GM23338 (cell line): ENCODE measurements around the gene ORC4. TPM values are rescaled to one million over a fixed set of nuclear protein-coding genes. Genes with fewer than 3 reads are reported as not detected.

Source experiments
- ATAC-seq: fragments of 200-7000 bp; cut with Tn5 transposase; 3 replicates; pipeline ENCODE4 v1.9.1; 2020
- DNase-seq: peaks from one replicate; pipeline ENCODE4 v3.0.0-alpha.2; 2015; ENCODE audit warnings: low spot score
- H2AFZ ChIP-seq: fragments of 200-600 bp; sonication (generic); 2 replicates; pipeline ENCODE4 v1.8.0; 2016; ENCODE audit warnings: antibody characterized with exemption, mild to moderate bottlenecking, moderate library complexity
- H3F3A ChIP-seq: fragments of 200-600 bp; sonication (generic); replicated peaks from 2 replicates; pipeline ENCODE4 v1.8.0; 2017; ENCODE audit warnings: antibody characterized with exemption, mixed run types, low read depth
- H3K27ac ChIP-seq: fragments of 200-600 bp; sonication (generic); 2 replicates; pipeline ENCODE4 v1.6.1; 2016; ENCODE audit warnings: low read depth
- H3K27me3 ChIP-seq: fragments of 200-600 bp; sonication (generic); 2 replicates; pipeline ENCODE4 v1.8.0; 2016; ENCODE audit warnings: mild to moderate bottlenecking, mixed run types, moderate library complexity; ENCODE audit not compliant: insufficient read depth
- H3K36me3 ChIP-seq: fragments of 200-600 bp; sonication (generic); 2 replicates; pipeline ENCODE4 v1.8.0; 2016; ENCODE audit warnings: mild to moderate bottlenecking; ENCODE audit not compliant: insufficient read depth
- H3K4me1 ChIP-seq: fragments of 200-600 bp; sonication (generic); 2 replicates; pipeline ENCODE4 v1.8.0; 2016; ENCODE audit warnings: mild to moderate bottlenecking, moderate library complexity; ENCODE audit not compliant: insufficient read depth
- H3K4me2 ChIP-seq: fragments of 200-600 bp; sonication (generic); 2 replicates; pipeline ENCODE4 v1.7.1; 2017; ENCODE audit warnings: mixed run types
- H3K4me3 ChIP-seq: fragments of 200-600 bp; sonication (generic); 2 replicates; pipeline ENCODE4 v1.6.1; 2016; ENCODE audit warnings: mixed run types
- H3K79me2 ChIP-seq: fragments of 200-600 bp; sonication (generic); replicated peaks from 2 replicates; pipeline ENCODE4 v1.8.0; 2017; ENCODE audit warnings: mild to moderate bottlenecking; ENCODE audit not compliant: insufficient read depth
- H3K9me2 ChIP-seq: fragments of 200-600 bp; sonication (generic); 2 replicates; pipeline ENCODE4 v1.8.0; 2017; ENCODE audit not compliant: insufficient read depth
- H4K20me1 ChIP-seq: fragments of 200-600 bp; sonication (generic); replicated peaks from 2 replicates; pipeline ENCODE4 v1.8.0; 2017; ENCODE audit warnings: mild to moderate bottlenecking; ENCODE audit not compliant: insufficient read depth
- H3K27ac Mint-ChIP-seq: 2 replicates; pipeline ENCODE4 v1.8.0; 2020; ENCODE audit warnings: inconsistent platforms, mild to moderate bottlenecking, moderate library complexity, mixed read lengths
- H3K27me3 Mint-ChIP-seq: 3 replicates; pipeline ENCODE4 v1.8.0; 2022; ENCODE audit warnings: low read depth, mild to moderate bottlenecking, moderate library complexity, mixed read lengths, inconsistent platforms; ENCODE audit not compliant: insufficient read depth, poor library complexity
- H3K36me3 Mint-ChIP-seq: 3 replicates; pipeline ENCODE4 v1.8.0; 2021; ENCODE audit warnings: low read depth, mild to moderate bottlenecking, inconsistent platforms, moderate library complexity, mixed read lengths
- H3K4me1 Mint-ChIP-seq: 3 replicates; pipeline ENCODE4 v1.8.0; 2020; ENCODE audit warnings: mild to moderate bottlenecking, inconsistent platforms, mixed read lengths
- H3K4me3 Mint-ChIP-seq: 3 replicates; pipeline ENCODE4 v1.8.0; 2021; ENCODE audit warnings: moderate library complexity, mild to moderate bottlenecking, inconsistent platforms, mixed read lengths
- H3K9me3 Mint-ChIP-seq: 3 replicates; pipeline ENCODE4 v1.8.0; 2020; ENCODE audit warnings: moderate library complexity, mild to moderate bottlenecking, inconsistent platforms, mixed read lengths
- CREB1 ChIP-seq: fragments of 250-450 bp; sonication (Bioruptor Pico); IDR thresholded peaks from 2 replicates; pipeline ENCODE4 v1.5.0; 2020; ENCODE audit warnings: low read depth, mild to moderate bottlenecking, moderate library complexity
- ETS1 ChIP-seq: IDR thresholded peaks from 2 replicates; pipeline ENCODE4 v1.6.1; 2016; ENCODE audit warnings: antibody characterized with exemption
- EZH2 ChIP-seq: fragments of 200-600 bp; sonication (generic); IDR thresholded peaks from one replicate; pipeline ENCODE4 v1.8.0; 2017; ENCODE audit warnings: antibody characterized with exemption, mild to moderate bottlenecking, low read depth; ENCODE audit not compliant: unreplicated experiment
- EZH2phosphoT487 ChIP-seq: fragments of 200-600 bp; sonication (generic); IDR thresholded peaks from one replicate; pipeline ENCODE4 v1.8.1; 2018; ENCODE audit warnings: antibody characterized with exemption; ENCODE audit not compliant: unreplicated experiment
- JUNB ChIP-seq: IDR thresholded peaks from one replicate; pipeline ENCODE4 v1.6.1; 2016; ENCODE audit warnings: antibody characterized with exemption; ENCODE audit not compliant: unreplicated experiment
- NANOG ChIP-seq: IDR thresholded peaks from 2 replicates; pipeline ENCODE4 v1.6.1; 2016; ENCODE audit warnings: antibody characterized with exemption, borderline replicate concordance
- POLR2AphosphoS5 ChIP-seq: IDR thresholded peaks from 2 replicates; pipeline ENCODE4 v1.6.1; 2016; ENCODE audit warnings: antibody characterized with exemption, low read depth
- STAT1 ChIP-seq: IDR thresholded peaks from one replicate; pipeline ENCODE4 v1.6.1; 2016; ENCODE audit warnings: antibody characterized with exemption; ENCODE audit not compliant: unreplicated experiment
- ZNF114 ChIP-seq: fragments of 250-450 bp; sonication (Bioruptor Pico); IDR thresholded peaks from 2 replicates; pipeline ENCODE4 v1.5.0; 2020; ENCODE audit warnings: mild to moderate bottlenecking, moderate library complexity
- ZNF331 ChIP-seq: fragments of 250-450 bp; sonication (Bioruptor Pico); IDR thresholded peaks from 2 replicates; pipeline ENCODE4 v1.5.0; 2020; ENCODE audit warnings: low read depth, mild to moderate bottlenecking, moderate library complexity
- polyA plus RNA-seq: library from polyadenylated mRNA; unstranded; fragments of >200 nt; fragmentation: Nextera tagmentation; extraction: Ambion mirVana; gene quantifications from 2 replicates; pipeline ENCODE4 v1.2.1, GENCODE V29; 2016
- total RNA-seq: library from RNA; depleted of rRNA; stranded (reverse); fragments of >200 nt; shearing (Covaris generic); gene quantifications from 2 replicates; pipeline ENCODE4 v1.2.3, GENCODE V29; 2014
- TF ChIP-seq, protein P1 (sequence below), 2 experiments: fragments of 200-600 bp in 1 of 2; sonication (generic) in 1 of 2; conservative IDR thresholded peaks; 2 replicates each; pipeline versions ENCODE4 v1.5.1 to v1.6.1; 2016 to 2017; ENCODE audit warnings: antibody characterized with exemption in 2 of 2, low read depth in 2 of 2, mild to moderate bottlenecking in 2 of 2, moderate library complexity in 1 of 2
- TF ChIP-seq, protein P2 (sequence below): IDR thresholded peaks from one replicate; pipeline ENCODE4 v1.6.1; 2018; ENCODE audit warnings: antibody characterized with exemption; ENCODE audit not compliant: unreplicated experiment
- TF ChIP-seq, protein P3 (sequence below): fragments of 250-450 bp; sonication (Bioruptor Pico); IDR thresholded peaks from 2 replicates; pipeline ENCODE4 v1.5.0; 2020; ENCODE audit warnings: mild to moderate bottlenecking, moderate library complexity

Gene ORC4
- total and polyA plus RNA-seq, 2 experiments from 2014 or later = 47.5 to 177 TPM

- Histone ChIP-seq H3K27ac (no peak overlapping the region), H3K27me3 (no peaks in the 10 kb centered on the region), H3K4me3 (peak overlapping the region; percentile 86), H4K20me1 (peaks cover 6% of the 10 kb centered on the region; the same call in 1 of the 2 replicates), H3K4me1 (peaks cover 26% of the 10 kb centered on the region), H3K79me2 (peaks cover 89% of the 10 kb centered on the region), H3K4me2 (peak overlapping the region; percentile 81), H2AFZ (no peak overlapping the region), H3K9me2 (no peaks in the 10 kb centered on the region), H3F3A (no peaks in the 10 kb centered on the region; the same call in 1 of the 2 replicates), H3K36me3 (no peaks in the 10 kb centered on the region)
- peak overlapping the region; percentile 99 for H3K4me3 Mint-ChIP-seq
- H3K9me3 Mint-ChIP-seq = no peaks in the 10 kb centered on the region
- H3K27me3 Mint-ChIP-seq = peaks cover 4% of the 10 kb centered on the region
- TF ChIP-seq, protein P1, sequence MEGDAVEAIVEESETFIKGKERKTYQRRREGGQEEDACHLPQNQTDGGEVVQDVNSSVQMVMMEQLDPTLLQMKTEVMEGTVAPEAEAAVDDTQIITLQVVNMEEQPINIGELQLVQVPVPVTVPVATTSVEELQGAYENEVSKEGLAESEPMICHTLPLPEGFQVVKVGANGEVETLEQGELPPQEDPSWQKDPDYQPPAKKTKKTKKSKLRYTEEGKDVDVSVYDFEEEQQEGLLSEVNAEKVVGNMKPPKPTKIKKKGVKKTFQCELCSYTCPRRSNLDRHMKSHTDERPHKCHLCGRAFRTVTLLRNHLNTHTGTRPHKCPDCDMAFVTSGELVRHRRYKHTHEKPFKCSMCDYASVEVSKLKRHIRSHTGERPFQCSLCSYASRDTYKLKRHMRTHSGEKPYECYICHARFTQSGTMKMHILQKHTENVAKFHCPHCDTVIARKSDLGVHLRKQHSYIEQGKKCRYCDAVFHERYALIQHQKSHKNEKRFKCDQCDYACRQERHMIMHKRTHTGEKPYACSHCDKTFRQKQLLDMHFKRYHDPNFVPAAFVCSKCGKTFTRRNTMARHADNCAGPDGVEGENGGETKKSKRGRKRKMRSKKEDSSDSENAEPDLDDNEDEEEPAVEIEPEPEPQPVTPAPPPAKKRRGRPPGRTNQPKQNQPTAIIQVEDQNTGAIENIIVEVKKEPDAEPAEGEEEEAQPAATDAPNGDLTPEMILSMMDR (conservative IDR thresholded peaks at IDR 0.05; ENCODE audit: low read depth in 2 of 2) = no peak
- TF ChIP-seq ZNF114 (CRISPR knock-in tag) (no peak), ZNF331 (CRISPR knock-in tag) (no peak), STAT1 (no peak), CREB1 (CRISPR knock-in tag) (no peak), NANOG (no peak), EZH2 (no peak), POLR2AphosphoS5 (no peak), JUNB (no peak), EZH2phosphoT487 (no peak), ETS1 (no peak)
- TF ChIP-seq, protein P2, sequence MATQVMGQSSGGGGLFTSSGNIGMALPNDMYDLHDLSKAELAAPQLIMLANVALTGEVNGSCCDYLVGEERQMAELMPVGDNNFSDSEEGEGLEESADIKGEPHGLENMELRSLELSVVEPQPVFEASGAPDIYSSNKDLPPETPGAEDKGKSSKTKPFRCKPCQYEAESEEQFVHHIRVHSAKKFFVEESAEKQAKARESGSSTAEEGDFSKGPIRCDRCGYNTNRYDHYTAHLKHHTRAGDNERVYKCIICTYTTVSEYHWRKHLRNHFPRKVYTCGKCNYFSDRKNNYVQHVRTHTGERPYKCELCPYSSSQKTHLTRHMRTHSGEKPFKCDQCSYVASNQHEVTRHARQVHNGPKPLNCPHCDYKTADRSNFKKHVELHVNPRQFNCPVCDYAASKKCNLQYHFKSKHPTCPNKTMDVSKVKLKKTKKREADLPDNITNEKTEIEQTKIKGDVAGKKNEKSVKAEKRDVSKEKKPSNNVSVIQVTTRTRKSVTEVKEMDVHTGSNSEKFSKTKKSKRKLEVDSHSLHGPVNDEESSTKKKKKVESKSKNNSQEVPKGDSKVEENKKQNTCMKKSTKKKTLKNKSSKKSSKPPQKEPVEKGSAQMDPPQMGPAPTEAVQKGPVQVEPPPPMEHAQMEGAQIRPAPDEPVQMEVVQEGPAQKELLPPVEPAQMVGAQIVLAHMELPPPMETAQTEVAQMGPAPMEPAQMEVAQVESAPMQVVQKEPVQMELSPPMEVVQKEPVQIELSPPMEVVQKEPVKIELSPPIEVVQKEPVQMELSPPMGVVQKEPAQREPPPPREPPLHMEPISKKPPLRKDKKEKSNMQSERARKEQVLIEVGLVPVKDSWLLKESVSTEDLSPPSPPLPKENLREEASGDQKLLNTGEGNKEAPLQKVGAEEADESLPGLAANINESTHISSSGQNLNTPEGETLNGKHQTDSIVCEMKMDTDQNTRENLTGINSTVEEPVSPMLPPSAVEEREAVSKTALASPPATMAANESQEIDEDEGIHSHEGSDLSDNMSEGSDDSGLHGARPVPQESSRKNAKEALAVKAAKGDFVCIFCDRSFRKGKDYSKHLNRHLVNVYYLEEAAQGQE = no peak
- TF ChIP-seq, protein P3, sequence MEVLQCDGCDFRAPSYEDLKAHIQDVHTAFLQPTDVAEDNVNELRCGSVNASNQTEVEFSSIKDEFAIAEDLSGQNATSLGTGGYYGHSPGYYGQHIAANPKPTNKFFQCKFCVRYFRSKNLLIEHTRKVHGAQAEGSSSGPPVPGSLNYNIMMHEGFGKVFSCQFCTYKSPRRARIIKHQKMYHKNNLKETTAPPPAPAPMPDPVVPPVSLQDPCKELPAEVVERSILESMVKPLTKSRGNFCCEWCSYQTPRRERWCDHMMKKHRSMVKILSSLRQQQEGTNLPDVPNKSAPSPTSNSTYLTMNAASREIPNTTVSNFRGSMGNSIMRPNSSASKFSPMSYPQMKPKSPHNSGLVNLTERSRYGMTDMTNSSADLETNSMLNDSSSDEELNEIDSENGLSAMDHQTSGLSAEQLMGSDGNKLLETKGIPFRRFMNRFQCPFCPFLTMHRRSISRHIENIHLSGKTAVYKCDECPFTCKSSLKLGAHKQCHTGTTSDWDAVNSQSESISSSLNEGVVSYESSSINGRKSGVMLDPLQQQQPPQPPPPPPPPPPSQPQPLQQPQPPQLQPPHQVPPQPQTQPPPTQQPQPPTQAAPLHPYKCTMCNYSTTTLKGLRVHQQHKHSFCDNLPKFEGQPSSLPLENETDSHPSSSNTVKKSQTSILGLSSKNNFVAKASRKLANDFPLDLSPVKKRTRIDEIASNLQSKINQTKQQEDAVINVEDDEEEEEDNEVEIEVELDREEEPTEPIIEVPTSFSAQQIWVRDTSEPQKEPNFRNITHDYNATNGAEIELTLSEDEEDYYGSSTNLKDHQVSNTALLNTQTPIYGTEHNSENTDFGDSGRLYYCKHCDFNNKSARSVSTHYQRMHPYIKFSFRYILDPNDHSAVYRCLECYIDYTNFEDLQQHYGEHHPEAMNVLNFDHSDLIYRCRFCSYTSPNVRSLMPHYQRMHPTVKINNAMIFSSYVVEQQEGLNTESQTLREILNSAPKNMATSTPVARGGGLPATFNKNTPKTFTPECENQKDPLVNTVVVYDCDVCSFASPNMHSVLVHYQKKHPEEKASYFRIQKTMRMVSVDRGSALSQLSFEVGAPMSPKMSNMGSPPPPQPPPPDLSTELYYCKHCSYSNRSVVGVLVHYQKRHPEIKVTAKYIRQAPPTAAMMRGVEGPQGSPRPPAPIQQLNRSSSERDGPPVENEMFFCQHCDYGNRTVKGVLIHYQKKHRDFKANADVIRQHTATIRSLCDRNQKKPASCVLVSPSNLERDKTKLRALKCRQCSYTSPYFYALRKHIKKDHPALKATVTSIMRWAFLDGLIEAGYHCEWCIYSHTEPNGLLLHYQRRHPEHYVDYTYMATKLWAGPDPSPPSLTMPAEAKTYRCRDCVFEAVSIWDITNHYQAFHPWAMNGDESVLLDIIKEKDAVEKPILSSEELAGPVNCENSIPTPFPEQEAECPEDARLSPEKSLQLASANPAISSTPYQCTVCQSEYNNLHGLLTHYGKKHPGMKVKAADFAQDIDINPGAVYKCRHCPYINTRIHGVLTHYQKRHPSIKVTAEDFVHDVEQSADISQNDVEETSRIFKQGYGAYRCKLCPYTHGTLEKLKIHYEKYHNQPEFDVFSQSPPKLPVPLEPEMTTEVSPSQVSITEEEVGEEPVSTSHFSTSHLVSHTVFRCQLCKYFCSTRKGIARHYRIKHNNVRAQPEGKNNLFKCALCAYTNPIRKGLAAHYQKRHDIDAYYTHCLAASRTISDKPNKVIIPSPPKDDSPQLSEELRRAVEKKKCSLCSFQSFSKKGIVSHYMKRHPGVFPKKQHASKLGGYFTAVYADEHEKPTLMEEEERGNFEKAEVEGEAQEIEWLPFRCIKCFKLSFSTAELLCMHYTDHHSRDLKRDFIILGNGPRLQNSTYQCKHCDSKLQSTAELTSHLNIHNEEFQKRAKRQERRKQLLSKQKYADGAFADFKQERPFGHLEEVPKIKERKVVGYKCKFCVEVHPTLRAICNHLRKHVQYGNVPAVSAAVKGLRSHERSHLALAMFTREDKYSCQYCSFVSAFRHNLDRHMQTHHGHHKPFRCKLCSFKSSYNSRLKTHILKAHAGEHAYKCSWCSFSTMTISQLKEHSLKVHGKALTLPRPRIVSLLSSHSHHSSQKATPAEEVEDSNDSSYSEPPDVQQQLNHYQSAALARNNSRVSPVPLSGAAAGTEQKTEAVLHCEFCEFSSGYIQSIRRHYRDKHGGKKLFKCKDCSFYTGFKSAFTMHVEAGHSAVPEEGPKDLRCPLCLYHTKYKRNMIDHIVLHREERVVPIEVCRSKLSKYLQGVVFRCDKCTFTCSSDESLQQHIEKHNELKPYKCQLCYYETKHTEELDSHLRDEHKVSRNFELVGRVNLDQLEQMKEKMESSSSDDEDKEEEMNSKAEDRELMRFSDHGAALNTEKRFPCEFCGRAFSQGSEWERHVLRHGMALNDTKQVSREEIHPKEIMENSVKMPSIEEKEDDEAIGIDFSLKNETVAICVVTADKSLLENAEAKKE = no peak
- H3K27ac Mint-ChIP-seq = no peak overlapping the region
- DNase-seq (no peak), ATAC-seq (no peak)
- no peaks in the 10 kb centered on the region for H3K36me3 Mint-ChIP-seq
- peaks cover 15% of the 10 kb centered on the region for H3K4me1 Mint-ChIP-seq
Measured at GRCh38 chr2:148022351-148022750, 1.8 kb upstream of the ORC4 start.
